Stimulated activated naive CD8-positive, alpha-beta T cell treated with anti-CD3 and anti-CD28 coated beads, Interleukin-15, Interleukin-2, amounts not matched to agents 100 U/mL and 50 U/mL, for 24 hours (primary cell): ENCODE measurements around the gene CCL27.

Source experiments
- ATAC-seq: fragments of 150-1000 bp; cut with Tn5 transposase; one replicate; pipeline ENCODE4 v1.10.0; 2021
- DNase-seq: peaks from one replicate; pipeline ENCODE4 v3.0.0; 2021

The CCL27 gene

DNA sequence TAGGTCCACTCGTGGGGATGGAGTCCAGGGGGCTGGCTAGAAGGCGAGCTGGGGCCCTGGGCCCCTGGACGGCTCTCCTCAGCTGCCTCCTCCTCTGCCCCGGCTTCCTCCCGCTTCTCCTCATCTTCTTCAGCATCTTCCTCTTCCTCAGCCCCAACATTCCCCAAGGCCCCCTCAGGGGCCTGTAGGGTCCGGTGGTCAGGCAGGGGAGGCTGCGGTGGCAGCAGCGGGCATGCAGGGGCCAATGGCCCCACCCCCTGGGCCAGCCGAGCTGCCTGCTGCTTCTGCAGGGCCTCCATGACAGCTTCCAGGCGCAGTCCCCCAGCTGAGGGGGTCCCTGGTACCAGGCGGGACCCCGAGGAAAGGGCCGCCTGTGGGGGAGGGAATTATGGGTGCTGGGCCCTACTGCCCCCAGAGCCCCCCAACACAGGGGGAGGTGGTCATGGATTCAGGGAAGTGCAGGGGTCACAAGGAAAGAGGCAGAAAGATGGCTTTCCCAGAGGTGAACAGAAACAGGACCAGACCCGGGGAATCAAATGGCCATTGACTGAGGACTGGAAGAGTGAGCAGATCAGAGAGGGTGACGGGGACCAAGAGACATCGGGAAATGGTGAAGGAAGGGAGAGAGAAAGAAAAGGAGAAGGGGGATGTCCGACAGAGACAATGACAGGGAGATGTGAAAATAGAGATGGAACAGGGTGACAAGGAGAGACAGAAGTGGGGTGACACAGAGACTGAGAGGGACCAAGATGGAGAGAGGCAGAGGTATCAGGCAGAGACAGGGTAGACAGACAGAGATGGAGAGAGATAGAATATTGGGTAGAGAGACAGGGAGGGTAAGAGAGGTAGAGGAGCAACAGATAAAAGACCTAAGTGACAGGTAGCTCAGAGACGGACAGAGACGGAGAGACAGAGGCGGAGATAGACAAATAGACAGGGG, 34.5 kb downstream of the CCL27 start:
- no peak for DNase-seq

DNA sequence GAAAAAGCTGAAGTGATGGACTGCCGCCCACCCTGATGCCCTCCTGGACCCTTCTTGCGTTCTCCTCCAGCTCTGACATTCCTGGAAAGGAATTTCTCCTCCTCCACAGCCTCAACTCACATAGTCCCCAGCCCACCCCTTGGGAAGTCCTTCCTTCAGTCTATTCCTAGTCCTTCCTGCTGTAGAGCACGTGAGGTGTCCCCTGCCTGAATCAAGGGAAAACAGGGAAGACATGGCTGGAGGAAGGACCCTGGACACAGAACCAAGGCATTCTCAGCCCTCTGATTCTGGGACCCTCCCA, 37.3 kb downstream of the CCL27 start:
- ATAC-seq (no peak), DNase-seq (no peak)

More for the DNA sequence above, 34.5 kb downstream of the CCL27 start:
- ATAC-seq, result no peak

DNA sequence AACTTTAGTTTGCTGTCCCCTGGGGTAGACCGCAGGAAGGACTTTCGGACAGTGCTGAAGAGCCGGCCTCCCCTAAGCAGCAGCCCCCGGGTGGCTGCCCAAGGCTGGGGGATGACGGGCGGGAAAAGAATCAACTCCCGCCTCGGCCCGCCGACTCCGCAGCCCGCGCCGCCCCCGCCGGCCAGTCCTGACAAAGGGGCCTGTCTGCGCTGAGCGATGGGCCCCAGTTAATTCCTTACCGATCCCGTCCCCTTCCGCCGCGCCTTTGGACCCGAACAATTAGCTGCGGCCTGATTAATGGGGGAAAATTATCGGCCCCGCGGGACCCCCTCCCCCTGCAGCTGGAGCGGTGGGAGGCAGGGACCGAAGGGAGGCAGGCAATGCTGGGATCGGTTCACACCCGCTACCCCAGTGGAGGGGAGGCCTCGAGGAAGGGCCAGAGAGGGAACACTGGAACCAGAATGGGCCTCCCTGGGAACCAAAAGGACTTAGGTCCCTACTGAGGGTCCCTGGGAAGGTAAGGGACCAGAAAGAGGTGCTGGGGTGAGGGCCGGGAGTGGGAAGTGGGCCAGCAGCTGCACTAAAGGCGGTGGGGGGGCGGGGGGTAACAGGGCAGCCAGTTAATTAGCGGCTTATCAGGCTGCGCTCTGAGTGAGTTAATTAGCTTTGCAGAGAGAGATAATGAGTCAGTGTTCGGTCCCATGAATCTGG, 37.8 kb downstream of the CCL27 start:
- ATAC-seq, result no peak

DNA sequence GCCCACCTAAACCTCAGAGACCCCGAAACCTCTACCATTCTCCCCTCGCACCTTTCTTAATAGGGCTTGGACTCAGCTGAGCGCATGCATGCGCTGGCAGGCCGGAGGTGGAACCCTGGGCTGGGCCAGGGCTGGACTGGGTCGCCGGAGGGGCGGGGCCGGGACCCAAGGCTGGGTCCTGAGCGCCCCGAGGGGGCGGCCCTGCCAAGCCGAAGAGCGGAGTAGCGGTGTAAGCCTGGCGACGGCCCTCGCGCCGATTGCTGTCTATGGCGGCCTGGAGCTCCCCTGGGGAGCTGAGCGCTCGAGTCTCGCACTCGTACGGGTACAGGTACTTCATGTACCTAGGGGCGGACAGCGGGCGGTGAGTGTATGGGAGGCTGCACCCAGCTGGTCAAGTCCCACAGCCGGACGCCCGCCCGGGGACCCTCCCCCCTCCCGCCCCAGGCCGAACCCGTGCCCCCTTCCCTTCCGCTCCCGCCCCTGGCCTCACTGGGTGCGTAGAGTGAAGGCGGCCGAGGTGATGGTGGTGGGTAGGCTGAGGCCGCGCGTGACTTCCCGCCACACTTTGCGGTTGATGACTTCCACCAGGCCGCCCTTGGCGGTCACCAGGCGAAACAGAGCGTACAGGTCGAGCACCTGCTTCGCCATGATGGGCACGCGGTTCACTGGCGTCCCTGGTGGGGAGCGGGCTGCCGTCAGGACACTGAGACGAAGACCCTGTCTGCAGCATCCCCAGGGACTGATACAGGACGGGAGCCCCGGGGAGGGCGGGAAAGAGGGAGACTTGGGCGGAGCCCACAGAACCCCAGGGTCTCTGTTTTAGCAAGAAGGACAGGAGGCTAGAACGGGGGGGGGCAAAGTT, 38.9 kb downstream of the CCL27 start:
- ATAC-seq (no peak), DNase-seq (peak; percentile 18)

More for the DNA sequence above, 37.8 kb downstream of the CCL27 start:
- no peak for DNase-seq

DNA sequence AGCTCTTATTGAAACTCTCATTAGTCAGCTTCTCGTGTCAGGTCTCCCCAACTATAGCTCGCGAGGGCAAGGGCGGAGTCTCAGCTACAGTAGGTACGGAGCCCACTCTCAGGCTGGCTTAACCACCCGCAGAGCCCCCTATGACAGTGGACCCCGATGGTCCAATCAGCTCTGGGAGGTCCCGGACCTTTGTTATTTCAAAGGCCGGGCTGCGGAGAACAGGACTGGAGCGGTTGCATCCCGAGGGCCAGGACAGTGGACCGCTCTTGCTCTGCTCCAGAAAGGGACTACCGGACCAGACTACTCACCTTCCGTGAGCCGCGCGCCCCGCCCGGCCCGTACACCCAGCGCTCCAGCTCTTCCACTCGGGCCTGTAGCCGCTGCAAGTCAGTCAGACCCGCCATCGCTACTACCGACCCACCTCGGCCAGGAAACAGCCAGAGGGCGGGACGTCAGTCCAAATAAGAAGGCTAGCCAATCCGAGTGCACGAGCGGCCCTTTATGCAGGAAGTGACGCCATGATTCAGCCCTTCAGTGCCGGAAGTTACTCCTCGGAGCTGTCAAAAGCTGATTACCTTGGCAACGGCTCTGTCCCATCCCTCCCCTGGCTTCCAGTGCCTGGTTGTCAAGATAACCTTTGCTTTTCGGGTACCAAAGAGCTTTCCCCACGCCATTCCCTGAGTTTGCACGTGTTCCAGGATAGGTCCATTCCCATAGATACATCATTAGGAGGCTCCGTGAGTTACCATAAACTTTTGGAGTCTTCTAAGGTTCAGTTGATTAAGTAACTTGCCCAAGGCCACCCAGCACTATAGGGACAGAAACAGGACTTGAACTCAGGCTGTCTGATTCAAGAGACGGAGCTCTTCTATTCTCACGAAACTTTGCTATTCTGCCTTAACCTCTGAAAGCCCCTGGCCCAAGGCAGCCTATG, 42.1 kb downstream of the CCL27 start, which contains the start of gene DCTN3:
Gene DCTN3, minus strand, starts transcription at position 435 of the 934 bp plus-strand sequence. Its CDS starts 31 bp downstream, at position 404.
- ATAC-seq (peak; percentile 98), DNase-seq (peak; percentile 89)

DNA sequence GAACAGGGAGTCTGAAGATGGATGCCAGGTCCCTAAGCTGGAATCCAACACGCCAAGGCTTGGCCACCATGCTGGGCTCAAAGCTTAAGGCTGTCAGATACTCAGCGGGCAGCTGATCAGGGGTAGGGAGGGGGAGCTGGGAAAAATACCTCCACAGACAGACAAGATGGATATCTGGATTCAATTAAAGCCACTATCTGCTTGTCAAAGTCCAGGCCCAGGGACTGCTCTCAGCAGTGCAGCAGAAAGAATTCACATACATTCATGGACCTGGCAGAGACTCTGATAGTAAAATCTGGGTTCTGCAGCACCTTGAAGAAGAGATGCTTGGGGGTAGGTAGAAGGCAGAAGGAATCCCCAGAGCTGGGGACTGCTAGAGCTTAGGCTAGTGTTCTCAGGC, 47.3 kb downstream of the CCL27 start:
- DNase-seq (no peak), ATAC-seq (no peak)

DNA sequence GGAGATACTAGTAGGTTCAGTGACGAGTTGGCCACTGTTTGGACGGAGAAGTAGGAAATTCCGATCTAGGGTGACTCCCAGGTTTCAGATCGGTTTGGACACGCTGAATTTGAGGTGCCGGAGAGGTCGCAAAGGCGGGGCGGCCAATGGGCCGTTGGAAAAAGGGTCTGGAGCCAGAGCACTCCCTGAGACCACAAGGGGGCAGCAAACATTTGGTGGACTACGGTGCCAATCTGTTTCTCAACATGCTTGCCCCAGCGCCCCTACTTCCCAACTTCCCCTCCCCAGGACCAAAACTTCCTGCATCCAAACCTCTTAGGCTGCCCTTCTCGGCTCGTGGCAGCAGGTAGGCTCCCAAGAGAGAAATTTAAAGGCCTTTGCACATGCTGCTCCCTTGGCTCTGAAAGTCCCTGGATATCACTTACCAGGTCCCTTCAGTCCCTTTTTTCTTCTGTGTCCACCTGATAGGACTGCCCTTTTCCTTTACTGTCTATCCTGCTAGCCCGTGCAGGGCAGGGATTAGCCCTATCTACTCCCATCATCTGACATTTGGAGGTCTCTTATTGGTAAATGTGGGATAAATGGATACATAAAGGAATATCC, 49.6 kb downstream of the CCL27 start:
- DNase-seq (peak; percentile 83), ATAC-seq (peak; percentile 44)
